Lower leg skin (tissue), 3 donors: ENCODE measurements around the gene TLNRD1.

Source experiments
- CTCF ChIP-seq, 3 donors: fragments of 450-650 bp; IDR thresholded peaks; one replicate each; pipeline ENCODE4 v1.5.1; 2016; ENCODE audit warnings: antibody characterized with exemption in 3 of 3, mild to moderate bottlenecking in 3 of 3, moderate library complexity in 2 of 3
- POLR2A ChIP-seq, 2 donors: fragments of 450-650 bp; IDR thresholded peaks; one replicate each; pipeline ENCODE4 v1.6.1; 2016 to 2017; ENCODE audit warnings: antibody characterized with exemption in 2 of 2, mild to moderate bottlenecking in 1 of 2, moderate library complexity in 1 of 2

GRCh38 chr15:81038975-81039607 is 38.4 kb downstream of the TLNRD1 start:
- no peak for TF ChIP-seq CTCF (IDR thresholded peaks at IDR 0.05)
- TF ChIP-seq POLR2A (IDR thresholded peaks at IDR 0.05) = no peak
